Measurements from ENCODE around the gene PDE6C. TPM values are rescaled to one million over a fixed set of nuclear protein-coding genes. Genes with fewer than 3 reads are reported as not detected.

The PDE6C gene
- total RNA-seq, 4 donors from 2014 or later = not detected

DNA sequence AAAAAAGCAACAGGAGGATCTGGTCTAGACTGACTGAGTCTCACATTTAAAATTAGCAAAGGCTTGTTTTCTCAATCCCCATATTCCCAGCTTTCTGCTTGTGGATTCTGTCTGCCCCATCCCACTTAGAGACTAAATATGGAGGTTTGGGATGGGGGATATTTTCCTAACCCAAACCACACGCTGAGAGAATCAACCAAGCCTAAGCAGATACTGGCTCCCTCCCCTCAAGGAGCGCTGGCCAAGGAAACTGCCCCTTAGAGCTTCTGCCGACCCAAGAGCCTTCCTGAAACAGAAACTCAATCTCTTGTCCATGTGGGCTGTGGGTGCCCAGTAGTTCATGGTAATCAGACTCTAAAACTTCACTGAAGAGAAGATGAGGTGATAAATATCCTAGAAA, 42.0 kb upstream of the PDE6C start:
- Histone ChIP-seq H3K27me3 (peaks cover 0 to 14% of the 10 kb centered on the region in 2 donors), H3K36me3 (no peaks in the 10 kb centered on the region), H3K27ac (no peak overlapping the region), H3K4me1 (no peaks in the 10 kb centered on the region), H3K4me3 (no peak overlapping the region), H3K9me3 (no peaks in the 10 kb centered on the region)
- intact Hi-C loops (cut with DNase I; ENCODE audit: low total_unique reads) = no loop called here
- no peak for TF ChIP-seq POLR2A (IDR thresholded peaks at IDR 0.05)
- TF ChIP-seq CTCF (IDR thresholded peaks at IDR 0.05) = no peak
- DNase-seq = no peak

GRCh38 chr10:93572606-93573005, 39.7 kb upstream of the PDE6C start:
- TF ChIP-seq POLR2A (IDR thresholded peaks at IDR 0.05) = no peak
- TF ChIP-seq CTCF (IDR thresholded peaks at IDR 0.05) = no peak
- no peaks in the 10 kb centered on the region for H3K4me1 ChIP-seq
- no peaks in the 10 kb centered on the region for H3K36me3 ChIP-seq
- H3K9me3 ChIP-seq = no peaks in the 10 kb centered on the region
- H3K4me3 ChIP-seq = no peak overlapping the region
- no peak for DNase-seq
- H3K27ac ChIP-seq = no peak overlapping the region
- intact Hi-C loops (cut with DNase I; ENCODE audit: low total_unique reads) = no loop called here
- peaks cover 0 to 2% of the 10 kb centered on the region in 2 donors for H3K27me3 ChIP-seq

GRCh38 chr10:93573051-93573909, 39.1 kb upstream of the PDE6C start:
- no peaks in the 10 kb centered on the region for H3K27me3 ChIP-seq
- no peaks in the 10 kb centered on the region for H3K9me3 ChIP-seq
- no peak for DNase-seq
- intact Hi-C loops (cut with DNase I; ENCODE audit: low total_unique reads) = no loop called here
- no peak overlapping the region for H3K27ac ChIP-seq
- no peak for TF ChIP-seq CTCF (IDR thresholded peaks at IDR 0.05)
- TF ChIP-seq POLR2A (IDR thresholded peaks at IDR 0.05) = no peak
- H3K36me3 ChIP-seq = no peaks in the 10 kb centered on the region
- H3K4me3 ChIP-seq = no peak overlapping the region
- H3K4me1 ChIP-seq = no peaks in the 10 kb centered on the region

DNA sequence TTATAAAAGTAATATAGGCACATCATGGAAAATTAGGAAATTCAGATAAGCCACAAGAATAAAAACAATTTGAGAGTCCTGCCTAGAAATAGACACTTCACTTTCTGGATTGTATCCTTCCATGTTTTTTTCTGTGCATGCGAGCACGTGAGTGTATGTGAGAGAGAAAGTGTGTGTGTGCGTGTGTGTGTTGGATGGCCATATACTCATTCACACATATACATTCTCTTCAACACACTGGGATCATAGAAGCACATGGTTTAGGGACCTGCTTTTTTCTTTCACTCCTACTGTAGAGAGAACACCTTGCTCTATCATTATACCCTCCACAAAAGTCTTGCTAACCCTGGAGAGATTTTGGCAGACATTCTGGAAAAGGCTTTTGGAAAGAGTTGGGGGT, 38.4 kb upstream of the PDE6C start:
- intact Hi-C loops (cut with DNase I; ENCODE audit: low total_unique reads) = no loop called here
- TF ChIP-seq CTCF (IDR thresholded peaks at IDR 0.05) = no peak
- no peak for TF ChIP-seq POLR2A (IDR thresholded peaks at IDR 0.05)
- no peaks in the 10 kb centered on the region for H3K36me3 ChIP-seq
- no peak for DNase-seq
- no peaks in the 10 kb centered on the region for H3K4me1 ChIP-seq
- H3K27ac ChIP-seq = no peak overlapping the region
- H3K27me3 ChIP-seq = no peaks in the 10 kb centered on the region
- H3K4me3 ChIP-seq = no peak overlapping the region
- no peaks in the 10 kb centered on the region for H3K9me3 ChIP-seq

DNA sequence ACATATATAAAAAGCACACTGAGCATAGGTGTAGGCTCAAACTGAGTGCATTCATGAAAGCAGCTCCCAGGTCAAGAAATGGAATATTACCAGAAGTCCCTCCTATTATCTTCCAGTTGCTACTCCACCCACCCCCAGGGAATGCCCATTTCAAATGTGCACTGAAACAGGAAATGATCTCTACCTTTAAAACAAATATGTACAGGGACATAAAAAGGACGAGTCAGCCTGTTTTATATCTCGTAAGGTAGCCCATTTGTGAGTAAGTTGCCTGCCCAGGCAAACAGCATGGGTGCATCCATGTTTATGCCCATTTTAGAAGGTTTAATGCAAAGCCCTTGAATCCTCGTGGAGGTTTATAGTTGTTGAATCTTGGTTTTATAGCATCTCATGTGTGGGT, 35.4 kb upstream of the PDE6C start:
- H3K36me3 ChIP-seq = no peaks in the 10 kb centered on the region
- TF ChIP-seq CTCF (IDR thresholded peaks at IDR 0.05) = no peak
- no peak for TF ChIP-seq POLR2A (IDR thresholded peaks at IDR 0.05)
- no peak overlapping the region for H3K27ac ChIP-seq
- H3K9me3 ChIP-seq = no peaks in the 10 kb centered on the region
- intact Hi-C loops (cut with DNase I; ENCODE audit: low total_unique reads) = no loop called here
- no peak overlapping the region for H3K4me3 ChIP-seq
- no peak for DNase-seq
- no peaks in the 10 kb centered on the region for H3K27me3 ChIP-seq
- H3K4me1 ChIP-seq = no peaks in the 10 kb centered on the region
